Transverse colon (tissue), 3 donors: ENCODE data around the gene TRDN.

Experiments
- POLR2A ChIP-seq: fragments of 450-650 bp; IDR thresholded peaks from one replicate; pipeline ENCODE4 v1.6.1; 2016; ENCODE audit warnings: antibody characterized with exemption, mild to moderate bottlenecking, moderate library complexity
- TF ChIP-seq, protein P1 (sequence below), 5 experiments: fragments of 200-600 bp in 3 of 5; fragments of 450-650 bp in 2 of 5; sonication (generic) in 3 of 5; IDR thresholded peaks; 1 replicate in 2 of 5; 2 replicates in 3 of 5; pipeline ENCODE4 v1.5.1; 2016 to 2017; ENCODE audit warnings: antibody characterized with exemption in 5 of 5, inconsistent platforms in 3 of 5, mild to moderate bottlenecking in 2 of 5, moderate library complexity in 1 of 5

DNA sequence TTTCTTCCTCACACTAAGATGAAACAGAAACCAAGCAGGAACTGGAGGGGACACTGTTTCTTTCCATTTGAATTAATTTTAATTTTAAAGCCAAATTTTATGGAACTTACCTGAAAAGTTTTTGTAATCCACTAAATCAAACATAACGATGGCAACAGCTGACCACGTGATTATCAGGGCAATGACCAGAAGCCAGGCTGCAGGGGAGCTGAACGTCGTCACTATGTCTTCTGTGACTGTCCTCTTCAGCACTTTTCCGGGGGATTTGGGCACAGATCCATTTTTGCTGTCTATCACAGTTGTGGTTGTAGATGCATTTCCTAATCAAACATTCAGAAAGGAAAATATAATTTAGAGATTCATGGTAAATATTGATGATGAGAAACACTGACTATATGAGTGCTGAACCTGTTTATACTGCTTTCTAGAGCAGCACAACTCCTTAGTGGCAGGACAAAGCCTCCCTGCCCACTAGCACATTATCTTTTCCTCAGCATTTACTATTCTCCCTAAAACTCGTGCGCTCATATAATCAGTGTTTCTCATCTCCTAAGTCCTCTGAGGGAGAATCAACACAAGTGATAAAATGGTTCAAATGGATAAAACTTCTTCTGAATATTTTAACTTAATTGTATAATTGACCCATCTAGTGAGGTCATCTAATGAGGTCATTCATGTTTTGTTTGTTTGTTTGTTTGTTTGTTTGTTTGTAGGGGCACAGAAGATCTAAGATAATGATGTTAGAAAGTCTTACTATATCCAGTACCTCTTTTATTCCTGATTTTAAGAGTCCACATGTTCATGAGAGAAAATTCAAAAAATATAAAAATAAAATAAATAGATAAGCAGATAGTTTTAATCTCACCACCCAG, 65.7 kb downstream of the TRDN start:
- no peak for TF ChIP-seq POLR2A
- TF ChIP-seq, protein P1, sequence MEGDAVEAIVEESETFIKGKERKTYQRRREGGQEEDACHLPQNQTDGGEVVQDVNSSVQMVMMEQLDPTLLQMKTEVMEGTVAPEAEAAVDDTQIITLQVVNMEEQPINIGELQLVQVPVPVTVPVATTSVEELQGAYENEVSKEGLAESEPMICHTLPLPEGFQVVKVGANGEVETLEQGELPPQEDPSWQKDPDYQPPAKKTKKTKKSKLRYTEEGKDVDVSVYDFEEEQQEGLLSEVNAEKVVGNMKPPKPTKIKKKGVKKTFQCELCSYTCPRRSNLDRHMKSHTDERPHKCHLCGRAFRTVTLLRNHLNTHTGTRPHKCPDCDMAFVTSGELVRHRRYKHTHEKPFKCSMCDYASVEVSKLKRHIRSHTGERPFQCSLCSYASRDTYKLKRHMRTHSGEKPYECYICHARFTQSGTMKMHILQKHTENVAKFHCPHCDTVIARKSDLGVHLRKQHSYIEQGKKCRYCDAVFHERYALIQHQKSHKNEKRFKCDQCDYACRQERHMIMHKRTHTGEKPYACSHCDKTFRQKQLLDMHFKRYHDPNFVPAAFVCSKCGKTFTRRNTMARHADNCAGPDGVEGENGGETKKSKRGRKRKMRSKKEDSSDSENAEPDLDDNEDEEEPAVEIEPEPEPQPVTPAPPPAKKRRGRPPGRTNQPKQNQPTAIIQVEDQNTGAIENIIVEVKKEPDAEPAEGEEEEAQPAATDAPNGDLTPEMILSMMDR (IDR thresholded peaks at IDR 0.05): no peak
